ENCODE results near the gene BPIFB3. TPM values are rescaled to one million over a fixed set of nuclear protein-coding genes. Genes with fewer than 3 reads are reported as not detected.
"Not testable (repeated sequence)": the region's sequence is repeated elsewhere in the genome, so short reads cannot be mapped to it uniquely, and the experiment has no call there.

BPIFB3 gene
- total and polyA plus RNA-seq, 11 donors: not detected

- TF ChIP-seq CTCF (IDR thresholded peaks at IDR 0.05): no peak
- TF ChIP-seq POLR2A (IDR thresholded peaks at IDR 0.05): no peak
- H3K27ac ChIP-seq: peak overlapping the region in 1 of 12 donors; percentile 14
- H3K4me3 ChIP-seq: no peak overlapping the region
- peaks cover 0 to 7% (median 0%) of the 10 kb centered on the region in 12 donors for H3K4me1 ChIP-seq
- H3K36me3 ChIP-seq: no peaks in the 10 kb centered on the region
- H3K27me3 ChIP-seq: peaks cover 0 to 19% (median 0%) of the 10 kb centered on the region in 9 donors
- no peaks in the 10 kb centered on the region for H3K9me3 ChIP-seq
- DNase-seq (no peak), ATAC-seq (peak in 1 of 4 donors; percentile 21)
- WGBS, 4 donors: 54 to 65% (median 60%) methylated on average over 6 to 8 of the region's 8 CpGs
- intact Hi-C loops (cut with DNase I): no loop called here
Measured at GRCh38 chr20:33105316-33105924, 51.7 kb downstream of the BPIFB3 start.

GRCh38 chr20:33106058-33106620 lies 52.4 kb downstream of the BPIFB3 start:
- H3K4me1 ChIP-seq; DNase-seq; H3K9me3 ChIP-seq; H3K36me3 ChIP-seq; intact Hi-C loops (cut with DNase I); H3K4me3 ChIP-seq: not testable (repeated sequence)
- peak in 3 of 4 donors; percentile 42 to 77 (median 52) for ATAC-seq
- Histone ChIP-seq H3K27ac (peak overlapping the region in 1 of 12 donors; percentile 14), H3K27me3 (peaks cover 0 to 19% (median 0%) of the 10 kb centered on the region in 9 donors)
- WGBS, 4 donors: 46 to 54% (median 50%) methylated on average over 7 of the region's 7 CpGs

- no peak overlapping the region for H3K4me3 ChIP-seq
- DNase-seq (no peak), ATAC-seq (no peak)
- H3K4me1 ChIP-seq: peaks cover 0 to 7% (median 0%) of the 10 kb centered on the region in 12 donors
- 58 to 70% (median 68%) methylated on average over 2 of the region's 2 CpGs for WGBS, 4 donors
- no peaks in the 10 kb centered on the region for H3K9me3 ChIP-seq
- no peaks in the 10 kb centered on the region for H3K36me3 ChIP-seq
- TF ChIP-seq CTCF (IDR thresholded peaks at IDR 0.05): no peak
- no peak for TF ChIP-seq POLR2A (IDR thresholded peaks at IDR 0.05)
- intact Hi-C loops (cut with DNase I): no loop called here
- H3K27me3 ChIP-seq: peaks cover 0 to 11% (median 0%) of the 10 kb centered on the region in 9 donors
- H3K27ac ChIP-seq: no peak overlapping the region
Measured at GRCh38 chr20:33108661-33109060, 55.0 kb downstream of the BPIFB3 start.

GRCh38 chr20:33110147-33110825 lies 56.6 kb downstream of the BPIFB3 start:
- peaks cover 0 to 4% (median 0%) of the 10 kb centered on the region in 9 donors for H3K27me3 ChIP-seq
- TF ChIP-seq CTCF (IDR thresholded peaks at IDR 0.05) (no peak), POLR2A (IDR thresholded peaks at IDR 0.05) (no peak)
- H3K27ac ChIP-seq: no peak overlapping the region
- 81 to 86% (median 82%) methylated on average over 8 of the region's 8 CpGs for WGBS, 4 donors
- H3K9me3 ChIP-seq: no peaks in the 10 kb centered on the region
- peaks cover 0 to 7% (median 0%) of the 10 kb centered on the region in 12 donors for H3K4me1 ChIP-seq
- H3K4me3 ChIP-seq: no peak overlapping the region
- ATAC-seq (no peak), DNase-seq (no peak)
- intact Hi-C loops (cut with DNase I): no loop called here
- no peaks in the 10 kb centered on the region for H3K36me3 ChIP-seq

Data from heart left ventricle (tissue), 16 donors.